ENCODE data around the gene NANOS1.

The NANOS1 gene

DNA sequence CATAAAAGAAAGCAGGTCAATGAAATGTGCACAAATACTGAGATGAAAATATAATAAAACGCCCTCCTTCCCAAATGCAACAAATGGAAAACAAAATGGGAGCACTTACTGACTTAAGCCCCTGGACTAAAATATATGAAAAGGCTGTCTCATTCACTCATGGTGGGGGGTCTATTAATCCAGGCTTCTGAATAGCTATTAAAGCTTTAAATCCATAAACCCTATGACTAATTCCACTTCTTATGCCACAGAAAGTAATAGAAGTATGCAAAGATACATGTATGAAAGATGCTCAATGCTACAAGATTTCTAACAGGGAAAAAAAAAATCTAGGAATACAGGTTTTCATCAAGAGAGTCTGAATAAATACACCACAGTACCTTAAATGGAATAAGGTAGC, 30.6 kb downstream of the NANOS1 start:
- no peak for DNase-seq (ENCODE audit: low read depth in 2 of 2)

DNA sequence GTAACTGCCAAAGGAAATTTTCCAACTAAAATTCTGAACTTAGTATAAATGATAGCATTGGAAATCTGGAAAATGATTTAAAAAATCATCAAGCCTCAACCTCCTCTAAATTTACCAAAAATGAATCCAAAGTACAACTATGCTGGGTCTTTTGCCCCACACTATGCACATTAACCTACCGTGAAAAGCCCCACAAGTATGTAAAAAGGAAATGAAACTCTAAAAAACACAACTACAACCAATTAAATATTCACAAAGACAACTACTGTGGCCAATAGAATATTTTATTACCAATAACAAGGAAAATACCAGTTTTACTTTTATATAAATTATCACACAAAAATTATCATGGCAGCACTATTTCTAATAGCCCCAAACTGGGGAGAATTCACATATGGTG, 31.8 kb downstream of the NANOS1 start:
- no peak for DNase-seq (ENCODE audit: low read depth in 2 of 2)

DNA sequence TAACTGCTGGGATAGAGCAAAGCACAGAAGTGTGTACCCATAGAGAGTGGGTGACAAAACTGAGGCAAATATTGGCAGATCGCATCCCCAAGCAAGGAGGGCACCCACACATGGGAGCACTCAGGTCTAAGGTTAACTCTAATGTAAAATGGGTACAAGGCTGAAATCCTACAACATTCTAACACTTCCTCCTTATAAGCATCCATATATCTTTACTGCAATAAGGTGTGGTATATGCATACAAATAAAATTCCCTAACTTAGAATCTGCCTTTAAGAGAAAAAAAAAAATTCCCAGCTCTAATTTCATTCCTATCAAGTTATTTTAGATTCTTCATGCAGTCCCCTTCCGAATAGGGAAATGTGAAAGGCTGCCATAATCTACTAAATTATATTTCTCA, 32.4 kb downstream of the NANOS1 start:
- DNase-seq (ENCODE audit: low read depth in 2 of 2) = no peak

DNA sequence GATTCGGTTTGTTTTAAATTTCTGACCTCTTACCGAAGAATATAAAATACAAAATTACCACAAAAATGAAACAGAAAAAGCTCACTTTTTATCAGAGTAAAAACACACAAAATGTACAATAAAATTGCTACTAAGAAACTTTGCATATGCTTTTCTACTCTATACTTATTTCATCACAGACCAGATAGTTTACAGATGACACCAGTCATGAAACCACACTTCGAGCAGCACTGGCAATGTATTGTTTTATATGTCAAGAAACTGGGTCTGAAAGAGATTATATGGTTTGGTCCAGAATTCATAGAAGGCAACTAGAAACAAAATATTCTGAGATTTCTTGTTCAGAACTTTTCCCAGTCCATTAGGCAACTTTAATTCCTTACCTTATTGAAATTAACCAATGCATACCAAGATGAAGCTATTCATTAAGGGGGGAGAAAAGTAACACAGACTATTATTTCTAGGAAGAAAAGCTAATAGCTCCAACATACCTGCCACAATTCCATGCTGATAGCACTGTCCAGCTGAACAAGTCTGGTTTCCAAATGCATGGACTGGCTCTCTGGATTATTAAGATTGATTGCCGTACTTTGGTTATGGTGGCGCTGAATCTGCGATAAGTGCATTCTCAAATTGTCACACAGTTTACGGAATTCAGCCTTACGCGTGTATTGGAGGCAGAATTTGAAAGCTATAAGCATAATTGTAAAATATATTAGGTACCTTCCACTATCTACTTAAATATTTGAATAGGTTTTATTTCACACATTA, 41.1 kb downstream of the NANOS1 start:
- DNase-seq (ENCODE audit: low read depth in 2 of 2) = no peak

DNA sequence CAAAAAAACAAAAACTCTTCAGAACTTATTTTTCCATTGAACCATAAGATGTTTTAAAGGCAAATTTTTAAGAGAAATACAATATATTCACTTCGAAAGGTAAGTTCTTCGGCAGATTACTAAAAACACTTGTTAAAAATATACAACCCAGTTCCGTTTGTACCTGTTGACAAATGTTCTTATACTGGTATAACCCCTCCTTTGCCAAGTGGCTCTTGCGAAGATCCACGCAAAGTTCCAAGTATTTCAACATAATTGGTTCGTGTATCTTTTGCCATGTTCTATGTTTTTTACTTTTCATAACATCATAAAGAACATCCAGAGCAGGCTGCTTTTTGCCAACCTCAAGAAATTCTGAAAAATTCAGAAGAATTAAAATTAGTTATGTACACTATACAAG, 44.1 kb downstream of the NANOS1 start:
- DNase-seq (ENCODE audit: low read depth in 2 of 2) = no peak

DNA sequence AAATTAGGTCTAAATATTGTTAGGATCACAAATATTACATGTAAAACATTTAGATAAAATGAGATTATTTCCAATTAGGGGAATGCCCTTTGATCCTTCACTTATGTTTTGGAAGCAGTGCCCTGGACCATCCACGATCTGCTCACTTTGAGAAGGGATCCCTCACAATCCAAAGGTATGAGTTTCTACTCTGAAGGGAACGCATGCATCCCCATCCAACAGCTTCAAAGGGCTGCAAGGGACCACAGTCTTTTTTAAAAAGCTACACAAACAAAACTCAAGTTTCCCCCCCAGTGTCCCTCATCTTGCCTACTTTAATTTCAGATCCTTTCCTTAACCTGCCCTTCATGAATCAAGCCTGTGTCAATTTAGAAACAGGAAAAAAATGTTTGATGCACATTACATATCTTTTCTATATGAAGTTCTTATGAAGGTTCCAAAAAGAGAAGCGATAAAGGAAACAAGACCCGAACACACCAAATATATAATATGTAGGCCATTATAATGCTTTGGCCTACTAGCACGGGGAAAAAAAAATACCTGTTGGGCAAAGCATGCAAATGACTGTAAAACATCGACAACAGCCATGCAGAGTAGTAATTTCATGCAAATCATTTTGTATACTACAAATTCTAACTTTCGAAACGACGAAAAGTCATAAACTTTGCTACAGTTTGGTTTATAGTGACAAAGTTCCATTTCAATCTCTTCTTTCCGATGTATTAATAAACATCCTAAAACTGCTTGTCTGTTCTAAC, 49.1 kb downstream of the NANOS1 start:
- DNase-seq (ENCODE audit: low read depth in 2 of 2) = no peak

DNA sequence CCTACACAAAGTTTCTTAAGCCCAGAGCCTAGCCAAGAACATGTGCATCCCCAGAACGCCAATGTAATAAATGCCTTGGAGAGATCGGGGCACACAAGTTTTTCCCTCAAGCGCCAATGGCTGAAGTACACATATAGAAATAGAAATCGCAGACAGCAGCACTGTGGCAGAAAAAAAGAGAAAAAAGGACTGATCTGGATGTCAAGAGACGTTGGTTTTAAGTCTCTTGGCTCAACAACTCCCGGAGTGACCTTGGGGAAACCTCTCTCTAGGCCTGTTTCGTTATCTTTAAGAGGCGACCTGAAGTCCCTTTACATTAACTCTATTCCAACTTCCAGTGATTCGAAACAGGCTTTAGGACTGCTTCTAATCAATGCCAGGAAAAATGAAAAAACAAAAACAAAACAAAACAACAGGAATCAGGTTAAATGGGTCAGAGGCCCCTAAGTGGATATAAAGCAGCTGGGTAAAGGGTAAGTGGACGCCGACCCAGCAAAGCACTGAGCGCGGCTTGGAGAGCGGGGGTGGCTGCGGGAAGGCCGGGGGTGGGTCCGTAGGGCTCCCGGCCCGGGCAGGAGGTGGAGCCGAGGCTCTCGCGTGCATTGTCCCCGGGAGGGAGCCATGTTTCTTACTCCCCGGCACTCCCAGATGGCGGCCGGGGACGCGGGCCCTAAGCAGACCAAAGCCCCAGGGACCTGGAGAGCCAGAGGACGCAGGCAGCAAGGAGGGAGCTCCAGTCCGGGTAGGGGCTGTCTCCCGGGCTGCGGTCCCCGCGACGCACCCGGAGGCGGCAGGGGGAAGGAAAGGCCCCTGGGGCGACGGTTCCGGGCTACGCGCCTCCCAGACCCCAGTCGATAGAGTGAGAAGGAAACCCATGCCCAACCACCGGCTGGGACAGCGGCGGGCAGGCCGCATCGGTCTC, 50.3 kb downstream of the NANOS1 start:
- peak; percentile 57 to 64 for DNase-seq (ENCODE audit: low read depth in 2 of 2)

DNA sequence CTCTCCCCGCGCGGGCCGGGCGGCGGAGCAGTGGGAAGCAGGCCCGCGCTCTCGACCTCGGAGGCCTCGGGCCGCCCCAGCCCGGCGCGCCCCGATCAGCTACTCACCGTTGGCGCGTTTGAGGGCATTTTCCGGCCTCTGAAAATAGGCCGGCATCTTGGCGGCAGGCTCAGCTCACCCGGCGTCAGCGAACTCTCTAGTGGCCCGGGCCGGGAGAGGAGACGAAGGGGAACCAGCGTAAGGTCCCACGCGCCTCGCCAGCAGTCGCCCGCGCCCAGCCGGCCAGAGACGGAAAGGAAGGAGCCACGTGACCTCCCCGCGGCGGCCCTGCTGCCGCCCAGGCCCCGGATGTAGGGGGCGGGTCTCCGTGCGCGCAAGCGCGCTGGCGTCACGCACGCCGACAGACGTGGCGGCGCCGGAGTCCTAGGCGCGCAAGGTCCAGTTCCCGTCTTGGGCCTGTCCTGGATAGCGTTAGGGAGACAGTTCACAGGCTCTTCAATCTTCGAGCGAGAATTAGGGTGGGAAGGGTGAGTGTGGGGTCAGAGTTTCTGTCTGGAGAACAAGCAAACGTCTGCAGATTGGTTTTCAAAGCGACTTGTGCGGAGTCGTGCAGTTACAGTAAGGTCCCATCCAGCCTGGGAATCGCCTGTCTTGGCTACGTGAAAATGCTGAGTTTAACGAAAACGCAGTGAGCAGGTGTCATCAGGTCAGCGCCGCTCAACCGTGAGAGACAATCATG, 51.2 kb downstream of the NANOS1 start, which contains the start of gene EIF3A:
Gene EIF3A (minus strand): TSS at position 297 of the 739 bp plus-strand sequence. CDS start 141 bp downstream, at position 156.
- DNase-seq (ENCODE audit: low read depth in 2 of 2) = peak; percentile 90 to 91
